Suprapubic skin (tissue), 3 donors: Measurements from ENCODE around the gene PHYKPL.
"Not testable (repeated sequence)": the region's sequence is repeated elsewhere in the genome, so short reads cannot be mapped to it uniquely, and the experiment has no call there.

ENCODE experiments used
- POLR2AphosphoS5 ChIP-seq, 3 donors: sonication (generic); formaldehyde crosslinking; IDR thresholded peaks; one replicate each; pipeline ENCODE4 v1.6.1; 2017; ENCODE audit warnings: antibody characterized with exemption in 3 of 3
- TF ChIP-seq, protein P1 (sequence below), 2 donors: fragments of 200-600 bp in 1 of 2; fragments of 450-650 bp in 1 of 2; sonication (generic) in 1 of 2; IDR thresholded peaks; one replicate each; pipeline ENCODE4 v1.5.1; 2016 to 2019; ENCODE audit warnings: antibody characterized with exemption in 2 of 2, mild to moderate bottlenecking in 1 of 2, moderate library complexity in 1 of 2

DNA sequence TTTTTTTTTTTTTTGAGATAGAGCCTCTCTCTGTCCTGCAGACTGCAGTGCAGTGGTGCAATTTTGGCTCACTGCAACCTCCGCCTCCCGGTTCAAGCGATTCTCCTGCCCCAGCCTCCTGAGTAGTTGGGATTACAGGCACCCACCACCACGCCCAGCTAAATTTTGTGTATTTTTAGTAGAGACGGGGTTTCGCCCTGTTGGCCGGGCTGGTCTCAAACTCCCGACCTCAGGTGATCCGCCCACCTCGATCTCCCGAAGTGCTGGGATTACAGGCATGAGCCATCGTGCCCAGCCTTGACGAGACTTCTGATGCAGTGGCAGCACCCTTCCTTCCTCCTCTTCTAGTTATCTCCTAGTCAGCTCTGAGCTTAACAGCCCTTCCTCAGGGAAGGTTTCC lies 3.5 kb downstream of the PHYKPL start:
- TF ChIP-seq, protein P1, sequence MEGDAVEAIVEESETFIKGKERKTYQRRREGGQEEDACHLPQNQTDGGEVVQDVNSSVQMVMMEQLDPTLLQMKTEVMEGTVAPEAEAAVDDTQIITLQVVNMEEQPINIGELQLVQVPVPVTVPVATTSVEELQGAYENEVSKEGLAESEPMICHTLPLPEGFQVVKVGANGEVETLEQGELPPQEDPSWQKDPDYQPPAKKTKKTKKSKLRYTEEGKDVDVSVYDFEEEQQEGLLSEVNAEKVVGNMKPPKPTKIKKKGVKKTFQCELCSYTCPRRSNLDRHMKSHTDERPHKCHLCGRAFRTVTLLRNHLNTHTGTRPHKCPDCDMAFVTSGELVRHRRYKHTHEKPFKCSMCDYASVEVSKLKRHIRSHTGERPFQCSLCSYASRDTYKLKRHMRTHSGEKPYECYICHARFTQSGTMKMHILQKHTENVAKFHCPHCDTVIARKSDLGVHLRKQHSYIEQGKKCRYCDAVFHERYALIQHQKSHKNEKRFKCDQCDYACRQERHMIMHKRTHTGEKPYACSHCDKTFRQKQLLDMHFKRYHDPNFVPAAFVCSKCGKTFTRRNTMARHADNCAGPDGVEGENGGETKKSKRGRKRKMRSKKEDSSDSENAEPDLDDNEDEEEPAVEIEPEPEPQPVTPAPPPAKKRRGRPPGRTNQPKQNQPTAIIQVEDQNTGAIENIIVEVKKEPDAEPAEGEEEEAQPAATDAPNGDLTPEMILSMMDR (IDR thresholded peaks at IDR 0.05) = not testable (repeated sequence)
- not testable (repeated sequence) for TF ChIP-seq POLR2AphosphoS5 (IDR thresholded peaks at IDR 0.05)
